ENCODE measurements around the gene PSME4.
"Not testable (repeated sequence)": the region's sequence is repeated elsewhere in the genome, so short reads cannot be mapped to it uniquely, and the experiment has no call there.

Gene PSME4

DNA sequence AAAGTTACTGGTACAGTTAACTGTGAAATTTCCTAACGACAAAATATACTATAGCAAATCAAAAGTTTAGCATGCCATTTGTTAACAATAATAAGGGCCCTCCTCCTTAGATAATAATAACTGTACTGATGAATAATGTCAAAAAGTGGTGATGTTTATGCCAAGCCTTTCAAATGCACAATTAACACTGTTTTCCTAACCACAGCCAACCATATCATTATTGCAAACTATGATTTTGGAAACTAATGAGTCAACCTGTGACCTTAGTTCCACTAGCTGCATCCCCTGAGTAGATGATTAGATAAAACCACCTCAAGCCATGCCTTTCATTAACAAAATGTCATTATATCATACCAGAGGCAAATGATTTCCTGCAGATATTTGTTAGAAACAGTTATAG lies 85.9 kb downstream of the PSME4 start:
- DNase-seq (ENCODE audit: low read depth in 2 of 2), result no peak

DNA sequence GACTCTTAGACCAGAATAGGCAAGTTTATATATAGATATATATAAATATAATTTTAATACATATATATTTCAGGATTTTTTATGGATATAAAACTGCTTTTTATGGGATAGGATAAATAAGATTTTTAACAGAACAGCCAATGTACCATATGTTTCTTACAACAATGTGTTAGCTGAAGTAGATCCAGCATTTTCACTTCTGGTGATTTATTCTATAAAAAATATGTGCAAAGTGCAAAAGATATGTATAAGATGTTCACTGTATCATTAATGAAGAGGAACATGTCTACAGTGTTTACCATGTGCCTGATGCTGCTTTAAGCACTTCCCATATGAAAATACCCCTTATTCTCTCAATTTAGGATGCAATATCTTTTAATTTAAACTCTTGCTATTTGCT lies 88.8 kb downstream of the PSME4 start:
- no peak for DNase-seq (ENCODE audit: low read depth in 2 of 2)

DNA sequence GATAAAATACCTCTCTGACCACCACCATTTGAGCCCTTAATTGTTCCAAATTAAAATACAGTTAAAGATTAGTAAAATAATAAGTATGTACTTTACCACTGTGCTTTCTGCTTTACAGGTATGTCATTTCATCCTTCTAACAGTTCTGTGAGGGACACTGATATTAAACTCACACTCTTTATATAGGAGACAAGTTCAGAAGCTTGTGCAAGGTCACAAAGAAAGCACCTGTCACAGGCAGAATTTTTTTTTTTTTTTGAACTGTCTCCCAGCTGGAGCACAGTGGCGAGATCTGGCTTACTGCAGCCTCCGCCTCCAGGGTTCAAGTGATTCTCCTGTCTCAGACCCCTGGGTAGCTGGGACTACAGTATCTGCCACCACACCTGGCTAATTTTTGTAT lies 89.4 kb downstream of the PSME4 start:
- no peak for DNase-seq (ENCODE audit: low read depth in 2 of 2)

DNA sequence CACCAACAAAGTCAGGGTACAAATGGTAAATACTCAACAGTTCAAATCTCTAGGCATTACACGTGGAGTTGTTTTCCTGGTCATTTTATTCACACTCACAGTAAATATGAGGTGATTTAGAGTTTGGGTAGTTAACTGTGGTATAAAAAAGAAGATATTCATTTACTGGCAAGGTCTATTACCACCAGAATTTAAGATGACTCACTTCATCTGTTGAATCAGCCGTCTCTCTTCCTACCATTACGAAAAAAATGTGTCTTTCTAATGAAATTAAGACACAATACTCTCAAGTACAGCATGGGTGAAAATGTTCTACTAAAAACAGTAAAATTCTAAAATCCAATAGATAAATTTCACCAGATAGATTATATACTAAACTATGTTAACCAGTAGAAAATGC lies 90.0 kb downstream of the PSME4 start:
- DNase-seq (ENCODE audit: low read depth in 2 of 2), result no peak

DNA sequence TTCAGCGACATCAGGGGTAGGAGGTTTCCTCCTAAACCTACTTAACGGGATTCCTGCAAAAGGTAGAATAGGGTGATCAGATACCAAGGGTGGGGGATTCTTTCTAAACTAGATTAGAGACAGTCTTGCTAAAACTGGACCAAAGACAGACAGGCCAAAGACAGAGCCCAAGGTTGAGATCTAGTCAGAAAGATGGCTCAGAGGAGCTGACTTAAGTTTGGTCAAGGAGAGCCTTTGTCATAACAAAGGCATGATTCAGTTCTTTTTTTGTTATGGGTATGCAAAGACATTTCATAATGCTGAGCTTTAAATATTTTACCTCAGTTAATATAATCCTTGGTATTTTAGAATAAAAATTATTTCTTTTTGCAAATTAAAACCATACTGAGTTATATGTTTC lies 93.2 kb downstream of the PSME4 start:
- DNase-seq (ENCODE audit: low read depth in 2 of 2), result no peak

DNA sequence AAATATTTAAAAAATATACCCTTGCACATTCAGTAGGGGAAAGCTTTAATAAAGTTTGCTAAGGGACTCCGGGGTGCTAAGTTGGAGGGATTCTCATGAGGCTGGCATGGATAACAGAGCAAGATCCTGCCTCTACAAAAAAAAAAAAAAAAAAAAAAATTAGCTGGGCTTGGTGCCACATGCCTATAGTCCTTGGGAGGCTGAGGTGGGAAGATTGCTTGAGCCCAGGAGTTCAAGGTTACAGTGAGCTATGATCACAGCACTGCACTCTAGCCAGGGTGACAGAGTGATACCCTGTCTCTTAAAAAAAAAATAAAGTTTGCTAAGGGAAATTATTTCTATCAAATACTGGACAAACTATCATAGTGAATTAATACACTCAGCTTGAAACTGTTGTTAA lies 93.7 kb downstream of the PSME4 start:
- DNase-seq (ENCODE audit: low read depth in 2 of 2), result no peak

DNA sequence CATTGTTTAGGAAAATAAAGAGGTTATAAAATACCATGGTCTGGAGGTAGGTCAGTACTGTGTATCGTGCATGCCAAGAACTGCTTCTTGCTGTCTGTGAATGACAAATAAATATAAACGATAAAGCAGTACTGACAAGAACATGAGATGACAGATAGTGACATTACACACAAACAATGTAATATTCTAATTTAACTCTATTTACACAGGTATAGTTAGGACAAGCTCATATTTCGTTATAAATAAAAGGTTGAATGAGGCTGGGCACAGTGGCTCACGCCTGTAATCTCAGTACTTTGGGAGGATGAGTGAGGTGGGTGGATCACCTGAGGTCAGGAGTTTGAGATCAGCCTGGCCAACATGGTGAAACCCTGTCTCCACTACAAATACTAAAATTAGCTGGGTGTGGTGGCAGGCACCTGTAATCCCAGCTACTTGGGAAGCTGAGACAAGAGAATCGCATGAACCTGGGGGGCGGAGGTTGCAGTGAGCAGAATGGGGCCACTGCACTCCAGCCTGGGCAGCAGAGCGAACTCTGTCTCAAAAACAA lies 96.3 kb downstream of the PSME4 start:
- no peak for DNase-seq (ENCODE audit: low read depth in 2 of 2)

DNA sequence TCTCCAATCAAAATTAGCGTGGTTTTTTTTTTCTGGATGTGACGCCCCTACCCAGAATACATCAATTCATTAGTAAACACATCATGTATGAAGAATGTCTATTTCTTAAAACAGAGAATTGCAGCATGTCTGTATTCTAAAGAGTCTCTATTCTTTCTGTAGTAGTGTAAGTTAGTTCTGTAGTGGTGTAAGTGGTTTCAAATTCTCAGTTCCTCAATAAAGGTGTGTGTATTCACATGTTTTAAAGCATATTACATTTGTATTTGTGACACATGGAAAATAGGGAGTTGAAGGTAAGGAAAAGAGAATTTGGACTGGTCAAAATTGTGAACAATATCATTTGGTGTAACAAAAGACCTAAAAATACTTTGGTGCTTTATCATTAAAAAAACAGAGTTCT lies 103.0 kb downstream of the PSME4 start:
- DNase-seq (ENCODE audit: low read depth in 2 of 2), result no peak

DNA sequence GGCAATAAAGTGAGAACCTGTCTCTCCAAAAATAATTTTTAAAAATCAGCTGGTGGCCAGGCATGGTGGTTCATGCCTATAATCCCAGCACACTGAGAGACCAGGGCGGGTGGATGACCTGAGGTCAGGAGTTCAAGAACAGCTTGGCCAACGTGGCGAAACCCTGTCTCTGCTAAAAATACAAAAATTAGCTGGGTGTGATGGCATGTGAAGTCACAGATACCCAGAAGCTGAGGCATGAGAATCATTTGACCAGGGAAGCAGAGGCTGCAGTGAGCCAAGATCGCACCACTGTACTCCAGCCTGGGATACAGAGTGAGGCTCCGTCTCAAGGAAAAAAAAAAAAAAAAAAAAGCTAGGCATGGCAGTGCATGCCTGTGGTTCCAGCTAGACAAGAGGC lies 103.6 kb downstream of the PSME4 start:
- DNase-seq (ENCODE audit: low read depth in 2 of 2), result no peak

DNA sequence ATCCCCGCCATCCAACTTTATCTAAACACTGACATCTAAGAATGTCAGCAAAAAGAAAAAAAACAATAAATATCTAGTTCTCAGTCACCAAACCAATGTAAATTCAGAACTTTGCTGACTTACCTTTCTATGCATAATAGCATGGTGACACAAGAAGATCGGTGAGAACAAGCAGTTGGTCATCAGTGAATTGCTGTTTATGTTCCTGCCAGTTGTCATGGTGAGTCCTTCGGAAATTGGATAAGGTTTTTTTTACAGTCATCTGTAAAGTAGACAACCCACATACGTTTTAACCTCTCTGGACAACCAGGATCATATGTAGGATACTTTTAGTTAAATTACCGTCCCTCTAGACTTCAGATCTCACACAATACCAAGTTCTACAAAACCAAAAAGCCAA lies 104.8 kb downstream of the PSME4 start:
- no peak for DNase-seq (ENCODE audit: low read depth in 2 of 2)

DNA sequence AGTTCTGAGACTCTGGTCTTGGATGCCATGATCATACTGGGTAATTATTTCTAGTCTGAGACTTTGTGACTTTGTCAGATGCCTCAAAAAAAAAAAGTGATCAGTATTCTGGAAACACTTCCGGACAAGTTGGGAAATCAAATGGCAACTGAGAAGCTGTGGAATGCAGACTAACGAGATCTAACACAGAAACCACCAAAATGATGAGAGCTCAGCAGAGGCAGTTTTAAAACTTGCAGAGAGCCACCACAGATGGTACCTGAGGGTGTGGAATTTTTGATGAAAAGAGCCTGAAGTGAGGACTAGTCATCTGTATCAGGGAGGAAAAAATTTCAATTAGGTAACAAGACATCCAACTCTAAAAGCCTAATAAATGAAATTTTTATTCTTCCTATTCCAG lies 105.5 kb downstream of the PSME4 start:
- DNase-seq (ENCODE audit: low read depth in 2 of 2), result no peak

DNA sequence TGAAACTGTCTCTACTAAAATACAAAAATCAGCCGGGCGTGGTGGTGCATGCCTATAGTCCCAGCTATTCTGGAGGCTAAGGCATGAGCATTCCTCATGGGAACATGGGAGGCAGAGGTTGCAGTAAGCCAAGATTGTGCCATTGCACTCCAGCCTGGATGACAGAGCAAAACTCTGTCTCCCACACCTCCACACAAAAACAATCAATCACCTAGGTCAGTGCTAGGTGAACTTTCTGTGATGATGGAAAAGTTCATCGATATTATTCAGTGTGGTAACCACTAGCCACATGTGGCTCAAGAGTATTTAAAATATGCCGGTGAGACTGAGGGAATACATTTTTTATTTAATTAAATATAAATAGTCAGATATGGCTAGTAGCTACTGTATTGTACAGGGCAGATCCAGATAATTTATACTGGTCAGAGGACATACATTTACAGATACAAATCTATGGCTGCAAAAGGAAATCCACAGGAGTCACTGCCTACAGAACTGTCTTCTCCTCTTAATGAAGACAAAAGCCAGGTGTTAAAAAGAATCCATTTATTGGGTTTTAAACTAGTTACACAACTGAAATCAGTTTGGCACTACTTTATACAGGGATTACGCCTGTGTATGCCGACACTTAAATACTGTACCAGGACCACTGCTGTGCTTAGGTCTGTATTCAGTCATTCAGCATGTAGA lies 107.1 kb downstream of the PSME4 start:
- no peak for DNase-seq (ENCODE audit: low read depth in 2 of 2)

DNA sequence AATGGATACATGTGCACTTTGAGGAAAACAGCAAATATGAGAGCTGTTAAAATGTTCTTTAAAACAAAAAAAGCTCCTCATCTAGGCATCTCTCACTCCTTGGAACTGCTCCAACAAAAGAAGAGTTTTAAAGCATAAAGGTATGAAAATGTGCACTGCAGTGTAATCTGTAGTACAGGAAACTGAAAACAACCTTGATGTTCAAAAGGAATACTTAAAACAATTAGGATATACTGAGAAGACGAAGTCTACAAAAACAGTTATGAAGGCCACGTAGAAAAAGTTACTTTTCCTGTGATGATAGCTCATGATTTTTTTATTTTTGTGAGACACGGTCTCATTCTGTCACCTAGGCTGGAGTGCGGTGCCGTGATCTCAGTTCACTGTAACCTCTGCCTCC lies 109.0 kb downstream of the PSME4 start:
- no peak for DNase-seq (ENCODE audit: low read depth in 2 of 2)

DNA sequence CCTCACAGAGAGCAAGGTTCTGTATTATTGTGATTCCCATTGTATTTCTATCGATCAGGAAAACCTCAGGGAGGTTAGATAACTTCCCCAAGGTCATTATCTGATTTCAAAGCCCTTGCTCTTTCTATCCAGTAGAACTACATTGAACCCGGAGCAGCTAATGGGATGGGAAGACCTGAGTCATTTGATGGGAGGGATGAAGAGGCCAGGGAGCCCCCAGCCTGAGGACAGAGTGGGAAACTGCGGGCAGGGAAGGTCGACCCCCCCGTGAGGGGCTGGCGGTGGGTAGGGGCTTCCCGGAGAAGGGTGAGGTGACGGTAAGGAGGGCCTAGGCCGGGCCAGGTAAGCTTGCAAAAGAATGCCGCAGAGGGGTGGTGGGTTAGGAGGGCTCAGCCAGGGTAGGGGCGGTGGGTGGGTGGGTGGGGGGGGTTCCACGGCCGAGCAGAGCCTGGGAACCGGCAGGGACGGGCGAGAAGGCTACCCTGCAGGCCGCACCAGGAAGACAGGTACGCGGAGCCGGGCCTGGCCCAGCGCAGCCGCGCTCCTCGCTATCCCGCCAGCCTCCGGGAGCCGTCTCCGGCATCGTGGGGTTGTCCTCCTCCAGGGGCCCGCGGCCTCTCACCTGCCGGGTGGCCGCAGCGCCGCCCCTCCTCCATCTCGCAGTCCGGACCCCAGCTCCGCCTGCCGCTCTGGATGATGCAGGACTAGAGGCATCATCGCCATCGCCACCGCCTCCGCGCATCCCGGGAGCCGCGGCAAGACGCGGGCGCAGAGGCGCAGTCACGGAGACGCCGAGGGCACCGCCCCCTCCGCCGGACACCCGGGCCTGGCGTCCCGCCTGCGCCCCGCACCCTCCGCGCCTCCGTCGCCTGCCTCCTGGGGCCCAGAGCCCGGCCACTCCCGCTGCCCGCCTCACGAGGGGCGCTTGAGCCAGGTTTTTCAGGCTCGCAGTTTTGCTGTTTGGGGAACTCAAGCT lies 111.3 kb downstream of the PSME4 start, which contains the start of gene GPR75:
Gene GPR75 (minus strand): TSS at position 762 of the 976 bp plus-strand sequence. CDS start 5,211 bp downstream, outside the sequence.
- no peak for DNase-seq (ENCODE audit: low read depth in 2 of 2)

DNA sequence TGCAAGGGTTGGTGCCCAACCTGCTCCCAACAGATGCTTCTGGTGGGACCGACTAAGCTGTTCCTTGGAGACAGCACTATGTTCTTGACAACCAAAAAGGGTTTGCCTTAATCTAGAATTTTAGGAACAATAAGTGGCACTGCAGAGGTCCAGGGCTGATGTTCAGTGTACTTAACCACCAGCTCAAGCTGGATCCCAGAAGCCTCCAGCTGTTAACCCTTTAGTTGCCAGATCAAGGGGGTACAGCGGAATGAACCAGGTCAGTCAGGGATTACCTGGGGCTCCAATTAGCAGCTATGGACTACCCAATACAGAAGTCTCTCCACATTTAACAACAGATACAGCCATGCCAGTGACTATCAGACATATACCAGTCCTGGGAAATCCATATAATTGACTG lies 114.5 kb downstream of the PSME4 start:
- DNase-seq (ENCODE audit: low read depth in 2 of 2), result no peak

DNA sequence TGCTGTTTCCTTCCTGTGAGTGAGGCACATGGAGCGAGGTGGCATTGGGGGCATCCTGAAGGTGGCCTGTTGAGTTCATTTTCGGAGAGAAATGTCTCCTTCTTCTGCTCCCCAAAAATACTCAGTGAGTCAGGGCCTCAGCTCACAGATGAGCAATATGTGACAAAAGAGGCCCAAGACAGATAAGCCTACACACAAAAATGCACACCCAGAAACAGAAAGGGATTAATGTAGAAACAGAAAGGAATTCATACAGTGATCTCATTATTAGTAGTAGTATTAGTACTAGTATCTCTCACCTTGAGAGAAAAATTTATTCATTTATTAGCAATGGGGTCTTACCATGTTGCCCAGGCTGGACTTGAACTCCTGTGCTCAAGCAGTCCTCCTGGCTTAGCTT lies 116.1 kb downstream of the PSME4 start:
- DNase-seq (ENCODE audit: low read depth in 2 of 2), result no peak

DNA sequence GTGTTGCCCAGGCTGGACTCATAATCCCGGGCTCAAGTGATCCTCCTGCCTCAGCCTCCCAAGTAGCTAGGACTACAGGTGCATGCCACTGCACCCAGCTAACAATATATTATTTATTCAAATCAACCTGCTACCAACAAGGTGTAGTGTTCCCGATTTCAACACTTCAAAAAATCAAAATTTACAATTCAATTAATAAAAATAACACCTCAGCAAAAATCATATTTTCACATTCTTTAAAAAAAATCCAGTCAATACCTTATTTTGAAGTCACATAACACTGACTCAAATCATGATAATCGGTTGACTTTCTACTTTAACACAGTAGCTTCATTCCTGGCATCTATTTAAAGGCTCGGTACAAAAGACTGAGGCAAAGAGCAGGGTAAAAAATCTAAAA lies 118.3 kb downstream of the PSME4 start:
- DNase-seq (ENCODE audit: low read depth in 2 of 2), result no peak

DNA sequence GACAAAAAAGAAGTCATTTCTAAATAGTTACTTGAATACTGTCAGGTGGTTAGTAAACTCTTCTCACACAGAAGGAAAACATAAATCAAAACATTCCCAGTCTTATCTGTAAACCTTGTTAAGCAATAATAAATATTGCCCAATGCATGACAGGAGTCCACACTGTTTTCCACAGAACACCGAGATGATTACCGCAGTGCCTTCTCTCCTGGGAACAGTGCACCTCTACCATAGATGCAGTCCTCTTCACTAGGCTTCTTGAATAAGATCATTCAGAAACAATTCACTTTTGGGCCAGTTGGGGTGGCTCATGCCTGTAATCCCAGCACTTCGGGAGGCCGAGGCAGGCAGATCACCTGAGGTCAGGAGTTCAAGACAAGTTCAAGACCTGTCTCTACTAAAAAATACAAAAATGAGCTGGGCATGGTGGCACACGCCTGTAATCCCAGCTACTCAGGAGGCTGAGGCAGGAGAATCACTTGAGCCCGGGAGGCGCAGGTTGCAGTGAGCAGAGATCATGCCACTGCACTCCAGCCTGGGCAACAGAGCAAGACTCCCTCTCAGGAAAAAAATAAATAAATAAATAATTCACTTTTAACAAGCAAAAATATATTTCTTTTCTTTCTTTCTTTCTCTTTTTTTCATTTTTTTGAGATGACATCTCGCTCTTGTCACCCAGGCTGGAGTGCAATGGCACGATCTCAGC lies 119.6 kb downstream of the PSME4 start:
- not testable (repeated sequence) for DNase-seq (ENCODE audit: low read depth in 2 of 2)

DNA sequence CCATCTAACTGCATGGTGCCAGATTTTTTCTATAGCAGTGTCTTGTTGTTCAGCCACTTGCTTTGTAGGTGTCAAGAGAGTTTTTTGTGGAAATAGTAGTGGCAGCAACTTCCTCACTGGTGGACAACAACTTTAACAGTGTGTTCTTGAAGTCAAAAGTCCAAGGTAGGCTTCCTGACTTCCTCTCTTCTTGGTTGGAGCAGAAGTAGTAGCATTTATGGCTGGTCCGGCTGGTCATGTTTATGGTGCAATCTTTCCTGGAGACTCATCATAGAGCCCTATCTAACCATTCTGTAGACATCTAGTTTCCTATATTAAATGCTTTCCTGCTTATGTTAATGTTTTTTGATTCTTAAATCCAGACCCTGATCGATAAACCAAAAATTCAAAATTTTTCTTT lies 122.7 kb downstream of the PSME4 start:
- no peak for DNase-seq (ENCODE audit: low read depth in 2 of 2)

DNA sequence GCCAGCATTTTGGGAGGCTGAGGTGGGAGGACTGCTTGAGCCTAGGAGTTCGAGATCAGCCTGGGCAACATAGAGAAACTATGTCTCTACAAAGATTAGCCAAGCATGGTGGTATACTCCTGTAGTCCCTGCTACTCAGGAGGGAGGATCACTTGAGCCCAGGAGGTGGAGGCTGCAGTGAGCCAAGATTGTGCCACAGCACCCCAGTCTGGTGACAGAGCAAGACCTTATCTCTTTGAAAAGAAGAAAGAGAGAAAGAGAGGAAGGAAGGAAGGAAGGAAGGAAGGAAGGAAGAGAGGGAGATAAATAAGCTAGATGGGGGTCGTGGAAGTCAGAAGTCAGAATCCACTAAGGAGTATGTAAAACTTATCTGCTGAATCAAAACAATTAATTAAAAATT lies 127.2 kb downstream of the PSME4 start:
- no peak for DNase-seq (ENCODE audit: low read depth in 2 of 2)

DNA sequence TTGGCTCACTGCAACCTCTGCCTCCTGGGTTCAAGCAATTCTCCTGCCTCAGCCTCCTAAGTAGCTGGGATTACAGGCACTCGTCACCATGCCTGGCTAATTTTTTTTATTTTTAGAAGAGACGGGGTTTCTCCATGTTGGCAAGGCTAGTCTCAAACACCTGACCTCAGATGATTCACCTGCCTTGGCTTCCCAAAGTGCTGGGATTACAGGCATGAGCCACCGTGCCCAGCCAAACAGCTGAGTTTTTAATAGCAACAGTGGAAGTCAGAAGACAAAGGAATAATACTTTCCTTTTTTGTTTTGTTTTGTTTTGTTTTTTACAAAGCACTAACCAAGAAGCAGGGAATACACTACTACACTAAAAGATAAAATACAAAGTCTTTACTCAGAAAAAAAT lies 127.9 kb downstream of the PSME4 start:
- no peak for DNase-seq (ENCODE audit: low read depth in 2 of 2)

DNA sequence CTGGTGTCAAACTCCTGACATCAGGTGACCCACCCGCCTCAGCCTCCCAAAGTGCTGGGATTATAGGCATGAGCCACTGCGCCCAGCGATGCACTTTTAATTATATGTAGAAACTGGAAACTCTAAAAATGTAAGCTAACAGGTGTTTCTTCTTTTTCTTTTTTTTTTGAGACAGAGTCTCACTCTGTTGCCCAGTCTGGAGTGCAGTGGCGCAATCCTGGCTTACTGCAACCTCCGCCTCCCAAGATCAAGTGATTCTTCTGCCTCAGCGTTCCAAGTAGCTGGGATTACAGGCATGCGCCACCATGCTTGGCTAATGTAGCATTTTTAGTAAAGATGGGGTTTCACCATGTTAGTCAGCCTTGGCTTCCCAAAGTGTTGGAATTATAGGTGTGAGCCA lies 129.1 kb downstream of the PSME4 start:
- not testable (repeated sequence) for DNase-seq (ENCODE audit: low read depth in 2 of 2)

Measured in activated CD8-positive, alpha-beta memory T cell treated with anti-CD3 and anti-CD28 coated beads for 4 hours (primary cell).